ENCODE results near the gene PLXDC1.

Gene PLXDC1

DNA sequence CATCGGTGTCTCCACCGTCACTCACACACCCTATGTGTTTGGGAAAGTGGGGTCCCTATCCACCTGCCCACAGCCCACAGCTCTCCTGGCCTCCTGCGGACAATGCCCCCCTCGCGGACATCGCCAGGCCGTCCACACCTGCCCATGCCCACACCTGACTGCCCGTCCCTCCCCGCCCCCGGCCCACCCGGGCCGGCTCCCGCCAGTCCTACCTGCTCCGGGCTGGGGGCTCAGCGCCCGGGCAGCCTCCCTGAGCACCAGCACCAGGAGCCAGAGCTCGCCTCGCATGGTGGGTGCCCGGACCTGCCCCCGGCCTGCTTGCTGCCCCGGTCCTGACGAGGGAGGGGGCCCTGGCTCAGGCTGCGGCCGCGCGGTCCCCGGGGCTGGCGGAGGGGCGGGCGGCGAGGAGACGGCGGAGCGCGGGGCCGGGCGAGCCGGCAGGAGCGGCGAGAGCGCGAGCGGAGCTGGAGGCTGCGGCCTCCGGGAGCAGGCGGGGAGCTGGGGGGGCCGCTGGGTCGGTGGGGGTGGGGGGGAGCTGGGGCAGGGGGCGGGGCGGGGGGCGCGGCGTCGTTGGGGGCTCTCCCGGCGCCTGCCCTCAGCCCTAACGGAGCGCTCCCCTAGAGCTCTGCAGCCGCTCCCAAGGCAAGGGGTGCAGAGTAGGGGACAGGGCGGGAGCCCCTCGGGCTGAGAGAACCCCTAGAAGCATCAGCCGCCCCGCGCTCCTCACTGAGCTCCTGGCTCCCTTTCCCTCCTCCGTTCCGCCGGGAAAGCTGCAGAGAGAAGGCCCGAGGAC lies at the start of gene PLXDC1:
Gene PLXDC1, minus strand, starts transcription at position 488 of the 793 bp plus-strand sequence. Its CDS starts 200 bp downstream, at position 288.
- no peak for DNase-seq

DNA sequence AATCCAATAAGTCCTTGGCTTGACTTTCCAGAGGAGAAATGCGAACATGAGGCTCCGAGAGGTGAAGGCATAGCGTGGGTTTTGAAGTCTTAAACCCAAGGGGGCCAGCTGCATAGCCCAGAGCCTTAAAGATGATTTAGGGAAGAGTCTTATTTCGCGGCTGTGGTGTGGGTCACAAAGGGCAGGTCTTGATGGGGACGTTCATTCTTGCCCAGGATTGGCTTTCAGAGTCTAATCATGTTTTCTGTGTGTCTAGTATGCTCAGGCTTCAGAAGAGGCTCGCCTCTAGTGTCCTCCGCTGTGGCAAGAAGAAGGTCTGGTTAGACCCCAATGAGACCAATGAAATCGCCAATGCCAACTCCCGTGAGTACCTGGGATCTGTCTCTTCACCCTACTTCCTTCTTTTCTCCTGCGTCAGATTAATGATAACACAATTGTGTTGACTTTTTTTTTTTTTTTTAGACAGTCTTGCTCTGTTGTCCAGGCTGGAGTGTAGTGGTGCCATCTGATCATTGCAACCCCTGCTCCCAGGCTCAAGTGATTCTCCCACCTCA lies 49.6 kb upstream of the PLXDC1 start:
- DNase-seq, result no peak

DNA sequence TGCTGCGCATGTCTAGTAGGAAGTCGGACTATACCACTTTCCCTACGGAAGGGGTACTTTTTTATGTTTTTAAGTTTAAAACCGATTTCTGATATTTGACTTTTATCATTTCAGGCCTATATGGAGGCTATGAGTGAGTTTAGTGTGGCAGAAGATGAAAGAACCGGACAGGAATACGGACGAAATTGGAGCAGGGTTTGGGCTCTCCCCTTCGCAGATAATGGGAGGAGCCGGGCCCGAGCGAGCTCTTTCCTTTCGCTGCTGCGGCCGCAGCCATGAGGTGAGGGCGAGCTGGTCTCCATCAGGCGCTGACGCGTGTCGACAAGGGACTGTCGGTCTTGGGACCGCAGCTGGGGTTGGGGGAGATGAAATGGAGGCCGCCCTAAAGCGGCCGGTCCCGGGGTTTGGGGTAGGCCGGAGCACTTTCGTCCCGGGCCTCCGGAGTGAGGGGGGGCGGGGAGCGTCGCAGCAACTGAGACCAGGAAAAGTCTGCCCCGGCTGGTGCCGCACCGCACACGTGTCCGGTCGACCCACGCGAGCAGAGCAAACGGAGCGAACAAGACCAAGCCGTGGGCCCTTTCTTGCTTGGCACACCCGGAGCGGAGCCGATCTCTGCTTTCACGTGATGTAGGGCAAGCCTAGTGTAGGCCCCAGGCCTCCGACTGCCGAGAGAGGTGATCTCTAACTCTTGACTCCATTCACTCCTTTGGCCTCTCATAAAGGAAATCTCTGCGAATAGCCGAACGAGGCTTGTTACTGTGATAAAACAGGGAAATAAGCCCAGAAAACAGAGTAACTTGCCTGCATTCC lies 48.8 kb upstream of the PLXDC1 start, which contains the start of gene RPL19:
Gene RPL19, plus strand, starts transcription at position 214 of the 810 bp plus-strand sequence. Its CDS starts 62 bp downstream, at position 276.
- DNase-seq, result no peak

DNA sequence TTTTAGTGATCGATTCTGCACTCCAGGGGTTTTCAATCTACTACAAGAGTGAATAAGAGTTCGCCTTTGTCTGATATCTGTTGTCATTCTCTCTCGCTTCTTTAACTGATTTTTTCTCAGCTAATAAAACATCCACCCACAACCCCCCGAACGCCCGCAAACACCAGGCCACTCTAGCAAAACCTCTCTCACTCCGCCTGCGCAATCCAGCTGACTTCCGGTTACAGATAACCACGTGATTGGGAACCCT lies 48.3 kb upstream of the PLXDC1 start:
- DNase-seq, result peak; percentile 94

DNA sequence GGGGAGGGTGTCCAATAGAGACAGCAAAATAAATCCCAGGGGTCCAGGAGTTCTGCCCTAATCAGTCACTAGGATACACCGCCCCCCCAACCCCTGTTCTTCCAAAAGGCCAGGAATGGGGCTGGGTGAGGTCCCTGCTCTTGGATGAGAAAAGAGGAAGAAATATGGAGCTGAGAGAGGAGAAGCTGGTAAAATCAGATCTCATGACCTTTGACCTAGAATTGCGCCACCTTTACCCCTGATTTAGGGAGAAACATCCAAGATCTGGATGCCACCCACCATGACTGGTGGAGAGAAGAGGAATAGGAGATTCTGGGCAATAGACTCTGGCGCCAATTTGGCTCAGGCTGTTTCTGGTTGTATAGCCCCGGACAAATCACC lies 46.7 kb upstream of the PLXDC1 start:
- DNase-seq, result no peak

DNA sequence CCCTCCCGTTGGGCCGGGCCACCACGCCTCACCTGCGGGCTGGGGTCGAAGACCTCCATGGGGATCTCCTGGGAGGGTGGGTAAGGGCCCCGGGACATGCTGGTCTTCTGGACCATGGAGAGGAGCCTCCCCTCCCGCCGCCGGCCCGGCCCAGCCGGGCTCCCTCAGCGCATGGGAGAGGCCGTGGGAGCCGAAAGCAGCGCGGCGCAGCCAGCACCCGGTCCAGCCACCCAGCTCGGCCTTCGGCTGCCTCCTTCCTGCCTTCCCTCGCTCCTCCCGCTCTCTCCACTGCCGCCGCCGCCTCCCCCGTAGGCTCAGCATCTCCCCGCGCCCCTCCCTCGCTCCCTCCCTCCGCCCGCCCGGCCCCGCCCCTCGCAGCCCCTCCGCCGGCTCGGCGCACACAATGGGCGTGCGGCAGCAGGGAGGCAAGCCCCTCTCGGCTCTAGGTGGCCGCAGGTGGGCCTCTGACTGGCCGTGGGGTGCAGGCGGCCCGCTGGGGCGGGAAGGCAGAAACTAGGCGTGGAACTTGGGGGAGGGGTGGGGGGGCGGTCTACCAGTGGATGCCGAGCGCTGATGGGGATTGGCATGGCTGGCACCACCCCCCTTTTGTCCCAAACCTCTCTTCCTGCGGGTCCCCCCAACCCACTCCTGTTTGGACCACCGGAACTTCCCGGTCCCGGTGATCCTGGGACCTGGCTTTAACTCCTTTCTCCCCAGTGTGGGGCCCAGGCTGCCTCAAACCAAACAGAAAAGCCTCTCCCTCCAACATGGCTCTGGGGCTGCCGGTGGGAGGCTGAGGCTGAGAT lies 46.1 kb upstream of the PLXDC1 start, which contains the start of gene CACNB1:
Gene CACNB1, minus strand, starts transcription at position 290 of the 806 bp plus-strand sequence. Its CDS starts 174 bp downstream, at position 116.
- no peak for DNase-seq

DNA sequence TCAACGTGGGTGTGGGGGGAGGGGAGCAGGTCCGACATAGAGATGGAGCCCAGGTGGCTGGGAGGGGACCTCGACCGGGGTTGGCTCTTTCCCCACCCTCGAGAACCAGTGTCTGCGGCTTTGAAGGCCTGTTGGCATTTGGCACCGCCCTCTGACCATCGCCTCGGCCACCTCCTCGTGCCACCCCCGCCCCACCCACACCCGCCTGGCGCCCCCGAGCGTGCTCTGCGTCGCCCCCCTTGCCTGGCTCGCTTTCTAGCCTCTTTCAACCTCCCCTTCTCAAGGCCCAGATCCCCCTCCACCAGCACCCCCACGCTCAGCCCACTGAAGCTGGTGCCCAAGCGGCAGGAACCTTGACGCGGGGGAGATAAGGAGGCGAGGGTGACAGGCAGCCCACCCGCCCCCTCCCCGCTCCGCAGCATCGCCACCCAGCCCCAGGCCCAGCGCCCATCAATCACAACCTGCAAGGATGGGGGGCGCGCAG lies 45.4 kb upstream of the PLXDC1 start:
- DNase-seq, result no peak

DNA sequence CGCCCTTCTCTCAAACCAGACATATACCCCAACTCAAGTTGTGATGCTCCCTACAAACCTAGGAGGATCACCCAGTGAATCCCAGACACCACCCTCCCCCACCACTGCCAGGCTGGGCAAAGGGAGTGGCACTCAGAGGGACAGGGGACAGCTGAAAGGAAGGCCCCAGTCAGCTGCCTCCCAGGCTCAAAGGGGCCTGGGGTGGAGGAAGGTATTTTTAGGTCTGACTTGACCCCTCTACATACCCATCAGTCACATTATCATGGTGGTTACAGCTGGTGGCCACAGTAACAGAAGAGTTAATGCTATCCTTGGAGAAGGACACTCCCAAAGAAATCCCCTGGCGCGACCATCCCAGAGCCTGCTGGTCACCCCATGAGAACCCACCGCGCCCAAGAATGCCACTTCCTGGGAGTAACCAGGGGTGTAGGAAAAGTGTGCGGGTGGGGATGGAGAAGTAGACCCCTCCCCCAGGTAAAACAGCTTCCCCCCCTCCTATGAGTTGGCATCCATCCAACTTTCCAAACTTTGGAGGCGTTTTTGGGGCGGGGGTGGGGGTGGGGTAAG lies 44.9 kb upstream of the PLXDC1 start:
- DNase-seq, result no peak

DNA sequence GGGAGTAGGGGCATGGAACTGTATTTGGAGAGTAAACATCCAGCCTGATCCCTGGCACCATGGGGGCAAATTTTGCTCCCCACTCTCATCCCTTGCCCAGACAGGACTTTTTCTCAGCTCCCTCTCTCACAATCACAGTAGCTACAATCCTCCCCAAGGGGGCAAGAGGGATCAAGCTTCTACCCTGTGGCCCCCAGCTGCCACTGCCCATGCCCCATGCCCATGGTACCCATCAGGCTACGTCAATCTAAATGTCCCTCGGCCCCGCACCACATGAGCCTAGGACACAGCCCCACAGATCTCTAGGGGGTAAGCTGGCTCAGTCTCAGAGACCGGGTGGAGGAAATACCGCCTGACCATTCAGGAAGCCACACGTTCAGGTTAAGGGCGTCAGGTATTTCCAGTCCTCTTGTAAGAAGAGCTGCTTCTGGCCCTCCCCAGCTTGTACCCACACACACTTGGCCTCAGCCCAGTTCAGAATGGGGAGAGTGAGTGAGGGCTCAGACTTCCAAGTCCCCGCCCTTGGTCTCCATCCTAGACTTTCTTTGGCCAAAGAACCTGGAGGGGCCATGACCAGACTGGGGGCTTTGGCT lies 44.2 kb upstream of the PLXDC1 start:
- no peak for DNase-seq

DNA sequence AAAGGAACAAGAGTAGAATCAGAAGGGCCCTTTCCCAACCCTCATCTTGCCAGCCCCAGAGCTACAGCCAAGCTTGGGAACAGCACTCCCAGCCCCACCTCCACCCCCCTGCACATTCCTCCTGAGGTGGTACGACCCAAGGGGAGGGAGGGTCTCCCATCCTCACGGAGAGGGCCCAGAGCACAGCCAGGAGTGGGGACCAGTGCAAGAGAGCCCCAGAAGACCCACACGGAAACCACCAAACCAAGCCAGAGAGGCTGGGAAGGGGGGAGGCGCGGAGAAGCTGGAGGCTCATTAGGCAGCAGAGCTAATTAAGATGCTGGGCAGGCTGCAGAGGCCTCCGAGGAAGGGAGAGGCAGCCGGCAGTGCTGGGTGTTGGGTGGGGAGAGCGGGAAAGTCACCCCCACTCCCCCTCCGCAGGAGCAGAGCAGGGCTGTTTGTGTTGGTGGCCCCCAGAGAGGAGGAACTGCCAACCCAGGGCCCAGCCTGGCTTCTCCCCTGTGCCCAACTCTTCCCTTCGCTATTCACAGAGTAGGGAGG lies 43.6 kb upstream of the PLXDC1 start:
- DNase-seq, result no peak

DNA sequence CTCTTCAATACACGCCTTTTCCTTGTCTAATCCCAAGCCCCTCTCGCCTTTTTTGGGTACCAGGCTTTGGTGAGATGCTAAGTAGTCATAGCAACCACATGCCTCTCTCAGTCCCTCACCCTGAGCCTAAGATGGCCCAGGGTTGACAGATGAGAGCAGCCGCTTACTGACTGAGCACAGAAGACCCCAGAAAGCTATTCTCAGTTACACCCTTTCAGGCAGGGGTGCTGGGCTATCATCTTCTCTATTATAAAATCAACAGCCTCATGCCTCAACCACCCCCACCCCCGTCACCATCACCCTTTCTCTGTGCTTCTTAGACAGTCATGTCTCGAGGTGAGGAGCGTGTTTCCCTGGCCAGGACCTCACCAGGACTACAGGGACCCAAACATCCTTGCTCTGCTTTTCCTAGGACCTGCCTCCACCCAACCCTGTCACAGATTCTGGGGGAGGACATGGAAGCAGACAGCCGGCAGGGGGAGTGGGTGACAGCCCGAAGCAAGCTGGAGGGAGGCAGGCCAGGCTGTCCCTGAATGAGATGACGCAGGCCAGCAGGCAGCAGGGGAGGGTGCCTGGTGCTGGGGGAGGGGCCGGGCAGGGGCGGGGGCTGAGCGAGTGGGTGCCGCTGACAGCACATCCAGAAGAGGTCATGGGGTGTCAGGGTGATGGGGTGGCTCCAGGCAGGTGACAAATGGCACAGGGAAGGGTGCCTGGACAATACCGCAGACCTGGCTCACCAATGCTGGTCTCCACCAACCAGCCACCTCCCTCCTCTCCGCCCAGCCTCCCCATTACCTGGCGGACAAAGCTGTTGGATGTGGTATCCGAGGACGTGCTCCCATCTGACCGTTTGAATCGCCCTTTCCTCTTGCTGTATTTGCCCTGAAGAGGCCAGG lies 42.9 kb upstream of the PLXDC1 start:
- DNase-seq, result no peak

DNA sequence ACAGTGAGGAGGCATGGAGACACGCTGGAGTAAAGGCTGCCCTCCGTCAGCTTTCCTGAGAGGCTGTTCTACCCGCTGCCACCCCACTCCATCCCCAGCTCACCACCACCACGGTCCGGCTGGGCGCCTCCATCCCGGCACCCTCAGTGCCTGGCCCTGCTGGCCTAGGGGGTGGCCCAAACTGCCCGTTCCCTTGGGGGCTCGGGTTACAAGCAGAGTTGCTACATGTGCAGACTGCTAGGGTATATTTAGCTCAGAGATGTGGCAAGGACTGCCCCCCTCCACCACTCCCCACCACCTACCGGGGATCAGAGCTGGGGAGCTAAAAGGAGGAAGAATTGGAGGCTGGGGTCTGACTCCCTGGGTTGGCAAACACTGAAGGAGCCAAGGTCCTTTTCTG lies 41.9 kb upstream of the PLXDC1 start:
- DNase-seq, result no peak

DNA sequence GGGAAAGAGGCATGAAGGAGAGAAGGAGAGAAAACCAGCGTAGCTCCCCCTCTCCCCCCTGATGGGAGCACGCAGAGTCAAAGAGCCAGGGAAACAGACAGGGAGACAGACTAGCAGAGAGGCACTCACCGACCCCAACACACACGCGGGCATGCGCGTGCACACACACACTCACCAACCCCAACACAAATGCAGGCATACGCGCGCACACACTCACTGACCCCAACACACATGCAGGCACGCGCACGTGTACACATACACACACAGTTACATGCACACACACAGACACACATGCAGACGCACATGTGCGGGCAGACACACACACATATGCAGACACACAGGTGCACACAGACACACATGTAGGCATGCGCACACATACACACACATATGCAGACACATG lies 41.5 kb upstream of the PLXDC1 start:
- DNase-seq, result no peak

DNA sequence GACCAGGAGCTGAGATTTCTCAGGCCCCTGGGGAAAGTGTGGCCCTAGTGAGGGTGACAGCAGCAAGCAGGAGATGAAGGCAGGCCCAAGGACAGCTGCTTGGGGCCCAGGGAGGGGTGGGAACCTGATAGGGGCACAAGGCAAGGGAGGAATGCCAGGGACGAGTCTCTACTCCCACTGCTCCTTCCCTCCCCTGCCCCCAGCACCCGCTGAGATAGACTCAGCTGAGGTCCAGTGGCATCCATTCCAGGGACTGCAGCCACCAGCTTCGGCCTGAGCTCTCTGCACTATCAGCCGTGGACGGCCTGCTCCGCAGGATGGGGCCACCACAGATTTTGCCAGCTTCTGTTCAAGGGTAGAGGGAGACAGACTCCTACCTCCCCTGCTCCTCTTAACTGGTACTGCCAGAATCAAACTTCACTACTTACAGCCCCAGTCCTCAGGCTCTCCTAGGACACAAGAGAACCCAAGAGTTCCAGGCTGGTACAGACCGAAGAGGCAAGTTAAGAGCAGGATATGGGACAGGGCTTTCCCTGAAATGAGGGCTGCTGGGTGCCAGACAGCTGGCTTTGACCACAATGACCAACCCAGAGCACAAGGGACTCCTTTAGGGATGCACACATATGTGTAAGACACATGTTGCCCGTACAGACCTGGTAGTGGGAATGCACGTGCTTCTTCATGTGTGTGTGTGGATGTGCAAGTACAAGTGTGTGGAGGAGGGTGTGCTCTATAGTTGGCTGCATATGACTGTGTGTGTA lies 40.5 kb upstream of the PLXDC1 start:
- no peak for DNase-seq

DNA sequence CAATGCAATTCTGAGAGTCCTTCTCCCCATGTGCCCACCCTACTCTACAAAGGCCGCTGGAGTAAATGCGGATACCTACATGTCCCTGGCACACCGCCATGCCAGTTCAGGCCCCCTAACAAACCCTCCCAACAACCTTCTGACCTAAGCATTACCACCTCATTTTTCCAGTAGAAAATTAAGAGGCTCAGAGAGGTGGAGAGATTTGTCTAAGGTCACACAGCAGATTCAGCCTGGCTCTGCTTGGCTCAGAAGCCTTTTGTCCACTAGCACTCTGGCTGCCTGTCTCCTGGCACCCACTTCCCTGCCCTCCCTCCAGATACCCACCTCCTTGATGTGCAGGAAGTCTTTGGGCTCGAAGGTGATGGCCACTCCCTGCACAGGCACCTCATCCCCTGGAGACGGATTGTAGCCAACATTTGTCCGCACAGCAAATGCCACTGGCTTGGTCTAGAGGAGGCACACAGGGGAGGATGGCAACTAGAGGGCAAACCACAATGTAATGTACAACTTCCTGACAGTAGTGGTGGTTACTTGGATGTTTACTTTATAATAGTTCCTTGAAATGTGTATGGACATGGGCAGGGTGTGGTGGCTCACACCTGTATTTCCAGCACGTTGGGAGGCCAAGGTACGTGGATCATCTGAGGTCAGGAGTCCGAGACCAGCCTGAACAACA lies 35.9 kb upstream of the PLXDC1 start:
- DNase-seq, result no peak

DNA sequence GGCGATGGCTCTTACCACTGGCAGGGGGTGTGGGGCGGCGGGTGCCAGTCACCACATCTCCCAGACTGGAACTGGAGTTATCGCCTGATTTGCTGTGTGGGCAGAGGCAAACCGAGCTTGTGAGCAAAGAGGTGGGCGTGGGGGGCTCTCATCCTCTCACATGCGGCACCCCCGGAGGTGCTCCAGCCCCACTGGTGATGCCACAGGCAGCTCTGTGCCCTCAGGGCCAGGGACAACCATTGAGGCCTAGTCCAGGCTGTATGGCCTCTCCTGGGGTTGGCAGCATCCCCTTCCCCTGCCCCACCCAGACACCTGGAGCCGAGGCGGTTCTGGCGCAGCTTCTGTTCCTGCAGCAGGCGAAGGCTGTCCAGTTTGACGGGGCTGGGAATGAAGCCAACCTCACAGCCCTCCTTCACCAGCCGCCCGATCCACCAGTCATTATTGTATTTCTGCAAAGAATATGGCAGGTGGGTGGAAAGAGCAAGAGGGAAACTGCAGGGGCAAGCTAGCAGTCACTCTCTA lies 35.1 kb upstream of the PLXDC1 start:
- no peak for DNase-seq

DNA sequence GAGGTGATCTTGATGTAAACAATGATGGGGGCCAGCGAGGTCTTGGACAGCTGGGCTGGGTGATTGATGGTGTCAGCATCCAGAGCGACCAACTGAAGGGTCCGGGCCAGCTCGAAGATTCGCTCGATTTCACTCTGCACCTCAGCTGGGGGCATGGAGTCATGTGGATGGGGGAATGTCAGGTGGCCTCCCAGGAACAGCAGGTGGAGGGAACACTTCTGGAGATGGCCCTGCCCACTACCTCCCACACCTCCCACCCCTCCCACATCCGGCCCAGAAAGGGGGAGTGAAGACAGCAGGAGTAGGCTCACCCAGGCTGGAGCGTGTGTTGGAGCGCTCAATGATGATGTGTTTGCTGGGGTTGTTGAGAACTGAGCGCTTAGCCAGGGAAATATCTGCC lies 32.3 kb upstream of the PLXDC1 start:
- no peak for DNase-seq

DNA sequence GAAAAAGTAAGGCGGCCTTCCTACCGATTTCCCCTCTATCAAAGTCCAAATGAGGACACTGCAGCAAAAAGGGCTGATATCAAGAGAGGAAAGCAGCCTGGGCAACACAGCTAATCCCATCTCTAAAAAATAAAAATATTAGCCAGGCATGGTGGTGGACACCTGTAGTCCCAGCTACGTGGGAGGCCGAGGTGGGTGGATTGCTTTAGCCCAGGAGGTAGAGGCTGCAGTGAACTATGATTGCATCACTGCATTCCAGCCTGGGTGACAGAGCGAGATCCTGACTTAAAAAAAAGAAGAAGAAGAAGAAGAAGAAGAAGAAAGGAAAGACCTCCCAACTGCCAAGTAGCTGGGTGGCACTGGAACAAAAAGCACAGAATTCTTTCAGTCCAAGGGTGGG lies 31.6 kb upstream of the PLXDC1 start:
- no peak for DNase-seq

DNA sequence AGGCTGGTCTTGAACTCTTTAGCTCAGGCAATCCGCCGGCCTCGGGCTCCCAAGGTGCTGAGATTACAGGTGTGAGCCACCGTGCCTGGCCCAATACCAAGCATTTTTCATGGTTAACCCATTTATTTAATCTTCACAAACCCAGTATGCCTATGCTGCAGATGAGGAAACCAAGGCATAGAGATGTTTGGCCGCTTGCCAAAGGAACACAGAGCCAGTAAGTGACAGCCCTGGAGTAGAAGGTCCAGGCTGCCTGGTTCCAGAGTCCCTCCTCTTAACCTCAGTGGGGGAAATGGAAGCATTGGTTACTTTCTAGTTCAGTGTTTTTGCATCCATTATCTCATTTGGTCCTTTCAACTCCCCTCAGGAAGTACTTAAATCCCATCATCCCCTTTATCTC lies 29.9 kb upstream of the PLXDC1 start:
- DNase-seq, result no peak

Data from NCI-H2029 treated with DMSO at 0.1 percent for 48 hours (cell line).